Measurements from ENCODE around the gene TSPAN18.

TSPAN18 gene

DNA sequence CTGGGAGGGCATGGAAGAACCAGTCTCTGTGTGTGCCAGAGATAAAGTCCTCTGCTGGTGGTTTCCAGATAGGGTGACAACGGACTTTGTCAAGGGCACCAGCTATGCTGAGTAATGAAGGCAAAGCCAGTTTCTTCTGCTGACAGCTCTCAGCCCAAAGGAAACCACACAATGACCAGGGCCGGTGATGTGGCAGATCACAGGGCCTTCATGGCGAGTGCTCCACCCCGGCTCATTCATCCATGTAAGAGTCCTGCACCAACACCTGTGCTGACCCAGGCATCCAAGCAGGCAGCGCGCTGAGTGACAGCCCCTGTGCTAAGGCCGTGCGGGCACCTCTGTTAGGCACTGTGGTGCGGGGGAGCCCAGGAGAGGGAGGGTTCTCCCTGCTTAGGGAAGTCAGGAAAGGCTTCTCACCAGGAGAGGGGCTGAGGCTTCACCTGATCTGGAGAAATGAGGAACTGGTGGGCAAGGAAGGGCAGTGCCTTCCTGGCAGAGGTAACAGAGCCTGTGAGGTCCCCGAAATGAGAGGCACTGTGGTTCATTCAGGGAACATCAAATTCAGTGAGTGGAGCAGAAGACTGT lies 190.1 kb downstream of the TSPAN18 start:
- DNase-seq (ENCODE audit: low read depth): no peak

DNA sequence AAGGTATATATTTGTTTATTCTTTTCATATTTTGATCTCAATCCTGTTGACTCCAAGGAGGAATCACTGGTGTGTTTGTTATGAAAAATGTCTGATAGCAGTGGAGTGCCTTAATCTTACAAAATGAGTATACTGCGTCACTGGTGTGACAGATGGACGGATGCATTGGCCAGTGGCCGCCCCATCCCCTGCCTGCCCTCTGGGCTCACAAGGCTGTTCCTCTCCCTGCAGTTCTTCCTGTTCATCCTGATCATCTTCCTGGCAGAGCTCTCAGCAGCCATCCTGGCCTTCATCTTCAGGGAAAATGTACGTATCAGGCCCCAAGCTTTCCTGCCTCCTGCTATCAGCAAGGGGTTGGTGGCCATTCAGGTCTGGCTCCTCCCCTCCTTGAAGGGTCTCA lies 191.0 kb downstream of the TSPAN18 start:
- DNase-seq (ENCODE audit: low read depth): no peak

DNA sequence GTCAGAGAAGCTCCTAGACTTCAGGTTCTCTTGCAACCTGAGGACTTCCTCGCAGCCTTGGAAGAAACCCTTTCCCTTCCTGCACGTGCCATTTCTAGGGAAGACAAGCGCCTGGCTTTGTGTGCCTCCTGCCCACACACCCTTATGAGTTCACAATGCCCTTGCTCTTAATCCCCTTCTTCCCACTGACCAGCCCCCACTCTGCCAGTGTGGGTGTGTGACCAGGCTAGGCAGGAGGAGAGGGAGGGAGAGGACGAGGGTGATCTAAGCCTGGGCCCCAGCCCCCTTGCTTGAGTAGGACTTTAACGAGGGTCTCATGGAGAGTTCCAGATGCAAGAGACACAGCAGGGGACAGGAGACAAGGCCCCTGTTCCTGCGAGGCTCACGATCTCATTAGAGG lies 193.7 kb downstream of the TSPAN18 start:
- no peak for DNase-seq (ENCODE audit: low read depth)

DNA sequence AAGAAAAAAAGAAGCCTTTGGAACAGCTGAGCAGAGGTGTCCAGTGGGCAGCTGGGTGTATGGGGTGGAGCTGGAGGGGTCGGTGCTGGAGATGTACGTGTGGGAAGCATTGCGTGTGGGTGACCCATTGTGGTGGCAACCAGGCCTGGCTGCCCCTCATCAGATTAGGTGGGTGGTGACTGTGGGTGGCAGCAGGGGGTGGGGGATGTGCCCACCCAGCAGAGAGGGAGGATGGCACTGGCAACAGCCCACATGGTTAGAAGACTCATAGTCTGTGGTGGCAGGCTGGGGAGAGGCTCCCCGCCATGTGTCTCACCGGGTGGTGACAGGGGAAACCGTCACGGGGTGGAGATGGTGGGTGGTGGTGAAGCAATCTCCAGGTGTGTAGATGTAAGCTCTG lies 196.4 kb downstream of the TSPAN18 start:
- no peak for DNase-seq (ENCODE audit: low read depth)

DNA sequence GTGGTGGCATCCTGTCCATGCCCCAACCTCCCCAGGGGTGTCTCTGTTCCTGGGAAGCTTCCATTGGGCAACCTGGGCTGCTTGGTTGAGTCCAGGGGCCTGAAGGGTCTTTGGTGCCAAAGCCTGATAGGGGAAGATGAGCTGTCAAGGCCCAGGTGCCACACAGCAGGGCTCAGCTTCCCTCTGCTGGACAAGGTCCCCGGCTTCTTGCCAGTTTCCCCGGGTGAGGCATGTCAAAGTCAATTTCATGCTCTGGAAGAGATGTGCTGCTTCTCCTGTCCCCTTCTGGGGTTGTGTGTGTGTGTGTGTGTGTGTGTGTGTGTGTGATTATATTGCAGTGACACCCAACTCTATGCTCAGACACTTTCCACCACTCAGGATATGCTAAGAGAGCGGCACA lies 197.0 kb downstream of the TSPAN18 start:
- DNase-seq (ENCODE audit: low read depth): no peak

DNA sequence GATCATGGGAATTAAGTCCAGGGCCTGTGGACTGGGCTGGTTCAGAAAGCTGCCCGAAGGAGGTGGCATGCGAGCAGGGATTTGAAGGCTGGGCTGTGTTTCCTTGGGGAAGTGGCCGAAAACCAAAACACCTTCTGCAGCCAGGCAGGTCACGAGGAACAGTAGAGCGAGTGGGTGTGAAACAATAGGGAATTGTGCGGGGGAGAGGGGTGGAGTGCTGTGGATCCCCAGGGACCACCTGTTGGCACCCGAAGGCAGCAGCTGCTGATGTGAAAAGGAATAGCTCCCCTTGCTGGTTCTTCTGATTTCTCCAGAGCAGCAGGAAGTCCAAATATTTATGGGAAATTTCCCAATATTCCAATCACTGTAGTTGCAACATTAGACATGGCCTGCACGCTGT lies 199.3 kb downstream of the TSPAN18 start:
- DNase-seq (ENCODE audit: low read depth): no peak

GRCh38 chr11:44927174-44927661 lies 200.5 kb downstream of the TSPAN18 start:
- peak; percentile 38 for DNase-seq (ENCODE audit: low read depth)

- DNase-seq (ENCODE audit: low read depth): no peak
Measured at GRCh38 chr11:44928144-44928543, 201.4 kb downstream of the TSPAN18 start.

GRCh38 chr11:44928816-44929215 lies 202.1 kb downstream of the TSPAN18 start:
- no peak for DNase-seq (ENCODE audit: low read depth)

DNA sequence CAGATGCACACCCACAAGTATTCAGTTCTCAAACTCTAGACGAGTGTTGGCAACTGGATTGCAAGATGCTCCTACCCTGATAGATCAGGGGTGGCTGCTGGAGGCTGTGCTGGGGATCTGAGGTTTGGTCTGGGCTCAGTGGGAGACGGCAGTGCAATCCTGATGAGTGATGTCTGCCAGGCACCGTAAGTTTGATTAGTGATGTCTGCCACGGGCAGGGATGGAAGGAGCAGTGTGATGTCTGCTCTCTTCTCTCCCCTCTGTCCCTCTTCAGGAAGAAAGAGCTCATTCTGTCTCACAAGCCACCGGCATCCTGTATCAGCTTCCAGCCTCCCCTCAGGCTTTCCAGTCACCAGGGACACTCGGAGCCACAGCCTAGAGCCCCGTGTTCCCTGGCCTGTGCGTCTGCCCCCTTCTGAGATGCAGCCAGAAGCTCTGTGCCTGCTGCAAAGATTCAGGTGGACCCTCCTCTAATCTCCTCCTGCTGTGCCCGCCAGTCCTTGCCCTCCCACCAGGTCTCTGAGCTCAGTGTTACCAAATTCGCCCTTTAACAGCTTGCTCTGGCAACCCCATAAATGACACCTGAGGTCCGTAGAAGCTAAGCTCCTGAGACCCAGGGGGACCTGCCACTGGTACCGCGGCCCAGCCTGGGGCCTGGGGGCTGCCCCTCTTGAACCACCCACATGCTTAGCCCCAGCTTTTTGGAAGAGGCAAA lies 204.0 kb downstream of the TSPAN18 start:
- DNase-seq (ENCODE audit: low read depth): no peak

GRCh38 chr11:44931466-44931865 lies 204.7 kb downstream of the TSPAN18 start:
- DNase-seq (ENCODE audit: low read depth): peak; percentile 22

DNA sequence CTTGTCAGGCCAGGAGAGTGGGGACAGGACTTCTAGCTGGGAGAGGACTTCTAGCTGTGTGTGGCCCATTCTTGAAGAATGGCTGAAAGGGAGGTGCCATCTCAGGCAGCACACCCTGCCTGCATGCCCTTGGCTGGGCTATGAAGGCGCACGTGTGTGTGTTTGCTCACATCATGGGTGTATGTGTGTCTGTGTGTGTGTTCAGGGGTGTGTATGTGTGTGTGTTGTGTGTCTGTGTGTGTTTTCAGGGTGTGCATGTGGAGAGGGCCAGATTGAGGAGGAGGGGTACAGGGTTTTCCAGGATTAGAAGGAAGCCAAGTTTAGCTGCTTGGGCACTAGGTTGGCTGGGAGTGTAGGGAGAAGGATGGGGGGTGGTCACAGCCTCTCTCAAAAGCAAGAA lies 207.3 kb downstream of the TSPAN18 start:
- no peak for DNase-seq (ENCODE audit: low read depth)

- no peak for DNase-seq (ENCODE audit: low read depth)
Measured at GRCh38 chr11:44934735-44935250, 208.0 kb downstream of the TSPAN18 start.

GRCh38 chr11:44936525-44936924 lies 209.8 kb downstream of the TSPAN18 start:
- DNase-seq (ENCODE audit: low read depth): peak; percentile 59

GRCh38 chr11:44936951-44937543 lies 210.3 kb downstream of the TSPAN18 start:
- DNase-seq (ENCODE audit: low read depth): no peak

GRCh38 chr11:44938066-44938691 lies 211.4 kb downstream of the TSPAN18 start:
- no peak for DNase-seq (ENCODE audit: low read depth)

DNA sequence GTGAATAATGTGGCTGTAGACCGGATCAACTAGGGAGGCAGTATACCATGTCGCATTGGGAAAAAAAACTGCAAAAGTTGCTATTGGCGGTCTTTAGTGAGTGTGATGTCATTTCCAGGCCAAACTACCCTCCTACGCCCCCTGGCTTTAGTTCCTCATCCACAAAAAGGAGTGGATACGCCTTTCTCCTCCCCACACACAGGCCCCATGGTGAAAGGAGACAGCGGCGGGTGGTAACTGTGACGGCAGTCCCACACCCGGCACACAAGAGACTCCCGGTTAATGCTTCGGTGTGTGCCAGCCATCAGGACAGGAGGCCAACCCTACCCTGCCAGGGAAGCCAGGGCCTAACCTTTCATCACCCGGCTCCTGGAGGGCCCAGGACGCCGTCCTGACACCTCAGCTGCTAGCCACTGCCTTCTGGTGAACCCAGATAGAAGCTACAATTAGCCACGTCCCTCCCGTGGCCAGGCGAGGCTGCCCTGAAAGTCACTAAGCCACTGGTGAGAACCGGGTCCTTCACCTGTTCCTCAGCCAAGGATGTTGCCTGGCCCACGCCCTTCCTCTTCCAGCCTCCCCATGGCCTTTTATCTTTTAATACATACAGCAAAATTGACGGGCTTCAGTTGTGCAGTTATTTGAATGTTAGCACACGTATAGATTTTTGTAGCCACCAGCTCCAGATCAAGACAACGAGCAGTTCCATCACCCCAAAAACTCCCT lies 213.1 kb downstream of the TSPAN18 start:
- no peak for DNase-seq (ENCODE audit: low read depth)

- DNase-seq (ENCODE audit: low read depth): no peak
Measured at GRCh38 chr11:44940404-44940803, 213.6 kb downstream of the TSPAN18 start.

- DNase-seq (ENCODE audit: low read depth): no peak
Measured at GRCh38 chr11:44940835-44941234, 214.1 kb downstream of the TSPAN18 start.

- DNase-seq (ENCODE audit: low read depth): no peak
Measured at GRCh38 chr11:44941259-44942021, 214.7 kb downstream of the TSPAN18 start.
